Measurements from ENCODE around the gene NFIA.
A peak's percentile ranks its signal among the peaks of the same experiment; 100 is the strongest.

NFIA gene

DNA sequence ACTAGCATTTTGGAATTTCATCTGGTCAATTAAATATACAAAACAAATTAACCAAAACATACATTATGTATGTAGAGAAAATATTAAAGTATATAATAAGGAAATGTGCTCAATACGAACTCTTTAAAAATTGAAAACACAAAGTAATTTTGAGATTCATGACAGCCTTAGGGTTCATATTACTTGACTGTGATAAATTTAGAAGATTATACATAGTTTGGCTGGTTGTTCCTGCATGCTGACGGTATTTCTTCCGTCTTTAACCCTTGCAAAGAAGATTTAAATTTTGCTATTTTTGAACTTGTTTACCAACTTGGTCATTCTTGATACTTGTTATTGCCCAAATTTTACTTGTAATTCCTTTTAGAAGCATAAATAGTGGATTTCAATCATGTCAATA lies 298.2 kb downstream of the NFIA start:
- no peak for TF ChIP-seq EZH2 (IDR thresholded peaks at IDR 0.05)
- H3K4me3 ChIP-seq, result no peak overlapping the region
- H3K27ac ChIP-seq, result no peak overlapping the region
- H3K9ac ChIP-seq (ENCODE audit: insufficient read length), result no peak overlapping the region
- no peaks in the 10 kb centered on the region; the same call in 1 of the 2 replicates for H3K36me3 ChIP-seq (ENCODE audit: insufficient read depth, low read length)
- H3K9me3 ChIP-seq (ENCODE audit: low read depth, low read length), result no peaks in the 10 kb centered on the region
- no peak for DNase-seq (ENCODE audit: low read depth, low spot score)

DNA sequence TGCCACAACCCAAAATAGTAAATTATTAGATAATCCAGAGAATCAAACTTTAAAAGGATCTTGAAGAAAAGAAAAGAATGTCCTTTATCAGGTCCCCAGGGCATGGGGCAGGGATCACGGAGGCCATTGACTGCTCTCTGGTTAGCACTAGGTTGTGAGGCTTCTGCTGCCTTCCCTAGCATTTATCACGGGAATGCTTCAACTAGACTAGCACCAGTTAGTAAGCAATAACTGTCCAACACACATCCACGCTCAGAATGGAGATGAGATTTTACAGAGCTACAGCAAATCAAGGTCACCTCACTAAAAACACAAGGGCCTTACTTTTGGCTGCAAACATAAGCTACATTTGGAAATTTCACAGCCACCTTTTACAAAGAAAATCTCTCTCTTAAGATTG lies 304.0 kb downstream of the NFIA start:
- peaks cover 27% of the 10 kb centered on the region for H3K36me3 ChIP-seq (ENCODE audit: insufficient read depth, low read length)
- no peak overlapping the region for H3K4me3 ChIP-seq
- no peaks in the 10 kb centered on the region for H3K9me3 ChIP-seq (ENCODE audit: low read depth, low read length)
- TF ChIP-seq FOXP2 (optimal IDR thresholded peaks at IDR 0.05; ENCODE audit: control extremely low read depth, extremely low read length, insufficient read depth), result no peak
- TF ChIP-seq EZH2 (IDR thresholded peaks at IDR 0.05), result no peak
- TF ChIP-seq POLR2AphosphoS5 (IDR thresholded peaks at IDR 0.05; ENCODE audit: borderline replicate concordance, low read depth, low read length), result no peak
- H3K9ac ChIP-seq (ENCODE audit: insufficient read length), result no peak overlapping the region
- DNase-seq (ENCODE audit: low read depth, low spot score), result no peak
- no peak overlapping the region for H3K27ac ChIP-seq

DNA sequence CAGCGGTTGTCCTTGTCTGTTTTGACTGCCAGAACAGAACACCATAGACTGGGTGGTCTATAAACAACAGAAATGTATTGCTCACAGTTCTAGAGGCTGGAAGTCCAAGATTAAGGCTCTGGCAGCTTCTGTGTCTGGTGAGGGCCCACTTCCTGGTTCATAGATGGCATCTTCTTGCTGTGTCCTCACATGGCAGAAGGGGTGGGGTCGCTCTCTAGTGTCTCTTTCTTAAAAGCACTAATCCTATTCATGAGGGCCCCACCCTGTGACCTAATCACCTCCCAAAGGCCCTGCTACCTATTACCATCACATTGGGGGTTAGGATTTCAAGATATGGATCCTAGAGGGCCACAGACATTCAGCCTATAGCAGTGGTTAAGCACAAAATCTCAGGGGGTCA lies 304.4 kb downstream of the NFIA start:
- no peak for TF ChIP-seq EZH2 (IDR thresholded peaks at IDR 0.05)
- TF ChIP-seq FOXP2 (optimal IDR thresholded peaks at IDR 0.05; ENCODE audit: control extremely low read depth, extremely low read length, insufficient read depth), result no peak
- no peak for TF ChIP-seq POLR2AphosphoS5 (IDR thresholded peaks at IDR 0.05; ENCODE audit: borderline replicate concordance, low read depth, low read length)
- Histone ChIP-seq H3K27ac (no peak overlapping the region), H3K4me3 (no peak overlapping the region), H3K9me3 (ENCODE audit: low read depth, low read length) (no peaks in the 10 kb centered on the region), H3K36me3 (ENCODE audit: insufficient read depth, low read length) (peaks cover 27% of the 10 kb centered on the region), H3K9ac (ENCODE audit: insufficient read length) (no peak overlapping the region)
- DNase-seq (ENCODE audit: low read depth, low spot score), result no peak

DNA sequence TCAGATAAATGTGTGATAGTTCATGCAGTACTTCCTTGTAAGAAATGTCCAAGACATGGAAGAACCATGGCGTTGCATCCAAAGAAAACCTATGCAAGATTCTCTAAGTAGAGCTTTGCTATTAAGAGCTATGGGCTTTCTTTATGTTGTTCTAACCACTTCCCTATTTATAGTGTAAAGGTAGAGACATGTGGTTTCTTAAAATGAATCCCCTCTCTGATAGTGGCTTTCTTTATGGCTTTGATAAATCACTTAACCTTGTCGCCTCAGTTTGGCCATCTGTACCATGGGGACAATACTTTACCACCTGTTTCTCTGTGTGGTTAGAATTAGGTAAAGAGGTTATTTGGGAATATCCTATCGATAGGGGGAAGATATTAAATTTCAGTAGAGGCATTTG lies 305.5 kb downstream of the NFIA start:
- no peak overlapping the region for H3K4me3 ChIP-seq
- no peak for DNase-seq (ENCODE audit: low read depth, low spot score)
- no peak for TF ChIP-seq FOXP2 (optimal IDR thresholded peaks at IDR 0.05; ENCODE audit: control extremely low read depth, extremely low read length, insufficient read depth)
- TF ChIP-seq EZH2 (IDR thresholded peaks at IDR 0.05), result no peak
- no peak for TF ChIP-seq POLR2AphosphoS5 (IDR thresholded peaks at IDR 0.05; ENCODE audit: borderline replicate concordance, low read depth, low read length)
- H3K27ac ChIP-seq, result no peak overlapping the region
- no peaks in the 10 kb centered on the region for H3K9me3 ChIP-seq (ENCODE audit: low read depth, low read length)
- H3K36me3 ChIP-seq (ENCODE audit: insufficient read depth, low read length), result peaks cover 27% of the 10 kb centered on the region
- H3K9ac ChIP-seq (ENCODE audit: insufficient read length), result no peak overlapping the region

DNA sequence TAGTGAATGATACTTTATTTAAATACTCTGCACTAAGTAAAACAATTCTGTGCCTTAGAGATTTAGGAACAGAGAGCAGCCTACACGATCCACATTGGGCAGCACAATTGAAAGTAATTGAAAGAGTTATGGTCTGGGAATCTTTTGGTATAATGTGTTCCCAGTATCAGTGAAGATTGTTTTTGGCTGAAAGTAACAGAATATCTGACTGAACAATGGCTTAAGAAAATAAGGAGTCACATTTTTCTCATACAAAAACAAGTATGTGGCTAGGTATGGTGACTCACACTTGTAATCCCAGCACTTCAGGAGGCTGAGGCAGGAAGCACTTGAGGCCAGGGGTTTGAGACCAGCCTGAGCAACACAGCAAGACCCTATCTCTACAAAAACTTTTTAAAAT lies 306.2 kb downstream of the NFIA start:
- no peak for DNase-seq (ENCODE audit: low read depth, low spot score)
- Histone ChIP-seq H3K36me3 (ENCODE audit: insufficient read depth, low read length) (peaks cover 27% of the 10 kb centered on the region), H3K4me3 (no peak overlapping the region), H3K27ac (no peak overlapping the region), H3K9ac (ENCODE audit: insufficient read length) (no peak overlapping the region), H3K9me3 (ENCODE audit: low read depth, low read length) (no peaks in the 10 kb centered on the region)
- TF ChIP-seq EZH2 (IDR thresholded peaks at IDR 0.05) (no peak), POLR2AphosphoS5 (IDR thresholded peaks at IDR 0.05; ENCODE audit: borderline replicate concordance, low read depth, low read length) (no peak), FOXP2 (optimal IDR thresholded peaks at IDR 0.05; ENCODE audit: control extremely low read depth, extremely low read length, insufficient read depth) (no peak)

DNA sequence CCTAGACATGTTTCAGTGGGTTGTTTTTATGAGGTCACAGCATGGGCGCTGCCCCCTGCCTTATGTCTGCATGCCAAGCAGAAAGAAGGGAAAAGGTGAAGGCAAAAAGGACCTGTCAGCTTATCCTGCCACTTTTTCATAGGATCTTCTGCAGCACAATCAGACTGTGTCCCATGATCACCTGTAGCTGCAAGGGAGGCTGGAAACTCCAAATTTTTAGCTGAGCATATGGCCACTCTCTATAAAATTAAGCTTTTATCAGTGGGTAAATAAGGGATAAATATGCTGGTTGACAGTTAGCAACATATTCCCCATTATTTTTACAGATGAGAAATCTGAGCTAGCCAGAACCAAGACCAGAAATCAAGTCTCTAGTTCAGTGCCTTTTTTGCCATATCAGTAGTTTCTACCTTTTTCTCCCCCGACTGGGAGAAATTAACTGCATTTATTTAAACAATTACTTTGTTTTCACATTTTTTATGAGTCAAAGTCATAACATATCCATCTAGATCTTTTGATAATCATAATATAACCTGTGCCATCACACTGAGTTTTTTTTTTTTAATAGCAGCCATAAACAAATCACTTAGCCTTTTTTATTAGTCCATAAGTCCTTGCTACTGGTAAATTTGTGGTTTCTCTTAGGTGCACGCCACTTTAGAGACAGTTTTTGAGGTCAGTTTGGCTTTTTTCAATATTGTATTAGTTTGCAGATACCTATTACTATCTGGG lies 307.0 kb downstream of the NFIA start:
- peaks cover 27% of the 10 kb centered on the region for H3K36me3 ChIP-seq (ENCODE audit: insufficient read depth, low read length)
- no peak overlapping the region for H3K9ac ChIP-seq (ENCODE audit: insufficient read length)
- H3K27ac ChIP-seq, result no peak overlapping the region
- no peak for TF ChIP-seq FOXP2 (optimal IDR thresholded peaks at IDR 0.05; ENCODE audit: control extremely low read depth, extremely low read length, insufficient read depth)
- no peak for TF ChIP-seq POLR2AphosphoS5 (IDR thresholded peaks at IDR 0.05; ENCODE audit: borderline replicate concordance, low read depth, low read length)
- no peak for TF ChIP-seq EZH2 (IDR thresholded peaks at IDR 0.05)
- no peak overlapping the region for H3K4me3 ChIP-seq
- H3K9me3 ChIP-seq (ENCODE audit: low read depth, low read length), result no peaks in the 10 kb centered on the region
- no peak for DNase-seq (ENCODE audit: low read depth, low spot score)

DNA sequence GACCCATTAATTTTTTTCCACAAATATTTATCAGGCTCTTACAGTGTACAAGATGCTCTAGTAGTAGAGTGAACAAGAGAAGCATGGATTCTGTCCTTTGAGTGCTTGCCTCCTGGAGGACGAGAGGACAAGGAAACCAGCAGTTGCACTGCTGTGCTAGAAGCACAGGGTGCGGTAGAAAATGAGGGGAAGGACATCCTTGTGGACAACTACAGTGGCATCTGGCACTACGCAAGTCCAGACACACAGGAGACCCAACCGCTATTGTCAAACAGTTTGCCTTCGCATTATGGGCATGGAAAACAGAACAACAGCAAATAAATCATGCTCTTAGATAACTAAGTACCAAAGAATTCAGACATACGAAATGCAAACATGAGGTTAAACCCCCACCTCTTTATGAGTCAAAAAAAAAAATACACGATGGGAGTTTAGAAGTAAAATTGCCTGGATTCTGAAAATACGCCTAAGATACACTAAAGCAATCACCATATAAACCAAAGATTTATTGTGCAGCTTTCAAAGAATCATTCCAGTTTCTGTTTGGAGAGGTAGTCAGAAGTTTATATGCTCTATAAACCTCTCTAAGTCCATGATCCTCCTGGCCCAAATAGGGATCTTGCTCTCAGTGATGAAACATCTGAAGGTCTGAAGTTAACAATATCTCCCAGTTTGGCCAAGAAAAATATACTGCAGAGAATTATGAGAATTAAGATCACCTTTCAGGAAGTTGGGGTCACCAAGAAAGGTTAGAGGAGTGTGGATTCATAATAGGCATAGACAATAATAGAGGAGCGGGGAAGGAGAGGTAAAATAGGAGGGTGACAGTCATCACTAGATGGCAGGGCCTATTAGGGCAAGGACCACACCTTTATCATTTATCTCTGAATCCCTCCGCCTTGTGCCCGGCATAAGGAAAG lies 307.8 kb downstream of the NFIA start:
- Histone ChIP-seq H3K4me3 (no peak overlapping the region), H3K27ac (no peak overlapping the region), H3K9me3 (ENCODE audit: low read depth, low read length) (no peaks in the 10 kb centered on the region), H3K9ac (ENCODE audit: insufficient read length) (no peak overlapping the region), H3K36me3 (ENCODE audit: insufficient read depth, low read length) (peaks cover 27% of the 10 kb centered on the region)
- DNase-seq (ENCODE audit: low read depth, low spot score), result no peak
- TF ChIP-seq EZH2 (IDR thresholded peaks at IDR 0.05), result no peak
- no peak for TF ChIP-seq POLR2AphosphoS5 (IDR thresholded peaks at IDR 0.05; ENCODE audit: borderline replicate concordance, low read depth, low read length)
- no peak for TF ChIP-seq FOXP2 (optimal IDR thresholded peaks at IDR 0.05; ENCODE audit: control extremely low read depth, extremely low read length, insufficient read depth)

DNA sequence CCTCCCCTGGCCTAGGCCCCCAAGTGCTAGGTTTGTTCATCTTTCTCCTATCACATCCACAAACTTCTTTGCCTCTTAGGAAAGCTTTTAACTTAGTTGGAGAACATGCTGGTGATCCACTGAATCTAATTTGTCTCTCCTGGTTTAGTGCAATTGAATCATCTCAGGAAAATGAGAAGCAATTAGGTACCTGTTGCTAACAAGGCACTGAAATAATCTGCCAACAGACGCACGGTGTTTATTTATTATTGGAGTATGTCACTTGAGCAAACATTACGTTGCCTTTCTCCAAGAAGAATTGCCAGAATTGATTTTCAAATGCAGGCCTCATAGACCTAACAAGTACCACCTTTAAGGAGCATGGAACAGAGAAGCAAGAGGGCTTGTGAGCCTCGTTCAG lies 309.4 kb downstream of the NFIA start:
- DNase-seq (ENCODE audit: low read depth, low spot score), result no peak
- Histone ChIP-seq H3K4me3 (0 out of 2 replicates have a peak overlapping the region, but pooled peaks have one; percentile 25), H3K9me3 (ENCODE audit: low read depth, low read length) (no peaks in the 10 kb centered on the region), H3K36me3 (ENCODE audit: insufficient read depth, low read length) (peaks cover 21% of the 10 kb centered on the region), H3K9ac (ENCODE audit: insufficient read length) (no peak overlapping the region), H3K27ac (peak overlapping the region; percentile 29; the same call in 1 of the 2 replicates)
- TF ChIP-seq FOXP2 (optimal IDR thresholded peaks at IDR 0.05; ENCODE audit: control extremely low read depth, extremely low read length, insufficient read depth), result no peak
